Activated T-cell treated with anti-CD3 and anti-CD28 coated beads for 48 hours (primary cell): ENCODE measurements around the gene CYSLTR2.
"Not testable (repeated sequence)": the region's sequence is repeated elsewhere in the genome, so short reads cannot be mapped to it uniquely, and the experiment has no call there.

Experiments
- DNase-seq: peaks from one replicate; pipeline ENCODE4 v3.0.0-alpha.2; 2020; ENCODE audit warnings: low read depth

Gene CYSLTR2

DNA sequence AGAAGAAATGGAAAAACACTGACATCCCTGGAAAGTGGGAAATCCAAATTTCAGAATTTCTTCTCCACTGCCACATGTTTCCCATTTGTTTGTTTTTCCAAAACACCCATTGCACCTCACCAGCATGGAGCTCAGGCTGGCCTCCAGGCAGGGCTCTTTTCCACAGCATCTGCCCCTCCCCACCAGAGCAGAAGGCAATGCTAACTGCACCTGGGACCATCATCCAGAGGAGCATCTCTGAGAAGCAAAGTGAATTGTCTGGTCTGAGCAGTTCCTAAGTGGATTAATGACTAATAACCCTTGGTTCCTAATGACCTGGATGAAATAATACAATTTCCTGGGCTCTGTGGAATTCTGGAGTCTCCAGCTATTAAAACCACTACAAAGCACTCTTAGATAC, 8.8 kb upstream of the CYSLTR2 start:
- DNase-seq: no peak

DNA sequence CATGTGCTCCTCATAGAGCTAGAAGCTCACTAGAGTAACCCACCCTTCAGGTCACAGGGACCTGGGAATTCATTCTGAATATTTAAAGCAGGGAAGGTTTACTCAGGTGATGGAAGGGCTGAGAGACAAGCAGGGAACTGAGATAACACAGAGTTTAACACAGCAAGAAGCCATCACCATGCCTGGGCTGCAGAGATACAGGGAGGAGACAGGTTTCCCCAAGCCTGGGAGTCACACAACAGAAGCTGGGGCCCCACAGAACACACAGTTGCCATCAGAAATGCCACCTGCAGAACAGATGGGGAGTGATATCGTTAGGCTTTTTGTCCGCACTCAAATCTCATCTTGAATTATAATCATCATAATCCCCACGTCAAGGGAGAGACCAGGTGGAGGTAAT, 7.9 kb upstream of the CYSLTR2 start:
- DNase-seq: no peak

DNA sequence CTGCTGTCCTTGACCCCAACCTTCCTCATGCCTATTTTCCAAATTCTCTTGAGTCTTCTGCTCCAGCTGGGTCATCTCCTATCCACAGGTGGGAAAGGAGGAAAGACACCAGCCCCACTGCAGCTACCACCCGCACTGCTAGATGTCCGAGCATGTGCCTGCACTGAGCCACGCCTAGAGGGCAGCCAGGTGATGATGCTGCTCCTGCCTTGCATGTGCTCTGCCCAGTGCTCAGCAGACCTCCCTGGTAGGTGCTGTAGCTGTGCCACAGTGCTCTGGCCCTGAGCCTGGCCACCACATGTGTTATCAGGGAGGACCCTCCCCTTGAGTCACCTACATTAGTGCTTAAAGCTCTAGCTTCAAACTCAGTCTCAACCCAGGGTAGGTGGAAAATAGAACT, 6.9 kb upstream of the CYSLTR2 start:
- no peak for DNase-seq

DNA sequence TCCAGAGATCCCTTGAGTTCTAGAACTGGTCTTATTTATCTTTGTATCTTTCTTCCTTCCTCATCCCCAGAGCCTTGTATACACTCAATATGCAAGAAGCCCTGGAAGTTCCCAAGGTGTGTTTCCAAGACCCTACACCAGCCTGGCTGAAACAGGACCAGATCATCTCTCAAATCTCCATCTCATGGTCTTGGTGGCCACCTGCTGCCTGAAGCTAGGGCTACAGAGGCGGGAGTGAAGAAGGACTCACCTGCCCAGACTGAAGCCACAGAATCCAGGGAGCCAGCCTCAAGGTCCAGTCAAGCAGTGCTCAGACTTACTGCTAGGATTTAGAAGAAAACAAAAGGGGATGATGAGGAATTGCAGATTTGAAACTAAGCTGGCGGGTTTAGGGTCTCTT, 6.1 kb upstream of the CYSLTR2 start:
- DNase-seq: no peak

DNA sequence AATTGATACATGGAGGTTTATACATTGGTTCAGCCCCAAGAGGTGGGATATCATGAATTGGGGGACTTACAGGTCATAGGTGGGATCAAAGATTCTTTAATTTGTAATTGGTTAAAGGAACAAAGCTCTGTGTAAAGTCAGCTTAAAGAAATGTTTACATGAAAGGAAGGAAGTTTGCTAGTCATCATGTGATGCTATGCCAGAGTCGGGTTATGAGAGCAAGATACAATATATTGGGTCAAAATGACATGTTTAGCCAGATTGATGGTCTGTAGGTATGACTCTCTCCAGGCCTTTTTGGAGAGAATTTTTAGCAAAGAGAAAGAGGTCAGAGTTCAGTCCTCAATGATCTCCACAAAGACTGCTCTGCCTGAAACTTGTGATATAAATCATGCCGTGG, 5.3 kb upstream of the CYSLTR2 start:
- no peak for DNase-seq

DNA sequence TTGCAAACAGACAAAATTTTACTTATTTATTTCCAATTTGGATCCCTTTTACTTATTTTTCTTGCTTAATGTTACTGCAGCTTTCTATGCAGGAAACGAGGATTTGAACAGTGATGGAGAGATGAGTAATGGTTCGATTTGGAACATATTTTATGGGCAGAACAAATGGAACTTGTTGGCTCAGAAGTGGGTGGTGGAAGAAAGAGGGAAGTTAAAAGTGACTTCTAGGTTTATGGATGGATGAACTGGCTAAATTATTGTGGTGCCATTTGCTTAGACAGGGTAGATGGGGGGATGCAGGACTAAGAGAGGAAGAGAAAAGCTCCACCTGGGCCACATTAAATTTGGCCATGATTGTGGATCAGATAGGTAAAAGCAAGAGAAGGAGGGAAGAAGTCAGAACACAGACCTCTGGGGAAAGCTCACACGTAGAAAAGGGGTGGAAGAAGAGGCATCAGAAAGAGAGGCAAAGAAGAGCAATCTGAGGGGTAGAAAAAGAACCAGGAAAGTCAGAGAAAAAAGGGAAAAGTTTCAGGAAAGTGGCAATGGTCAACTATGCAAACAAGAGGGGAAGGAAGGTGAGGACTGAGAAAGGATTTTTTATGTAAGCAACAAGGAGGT, 768 bp upstream of the CYSLTR2 start:
- no peak for DNase-seq

DNA sequence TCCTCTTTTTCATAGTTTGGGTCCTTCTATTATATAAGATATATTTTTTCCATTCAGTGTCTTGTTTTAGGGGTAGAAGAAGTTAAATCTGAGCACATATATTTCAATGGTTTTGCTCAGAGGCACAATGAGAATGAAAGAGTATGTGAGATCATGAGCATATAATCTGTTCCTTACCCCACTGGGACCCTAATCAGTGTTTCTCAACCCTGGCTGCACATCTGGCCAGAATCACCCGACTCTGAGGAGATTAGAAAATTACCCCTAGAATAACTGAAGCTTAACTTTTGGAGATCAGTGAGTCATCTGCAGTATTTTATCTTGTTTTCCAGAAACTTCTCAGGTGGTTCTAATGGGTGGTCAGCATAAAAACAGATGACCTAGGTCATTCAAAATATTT, 782 bp downstream of the CYSLTR2 start:
- DNase-seq: no peak

DNA sequence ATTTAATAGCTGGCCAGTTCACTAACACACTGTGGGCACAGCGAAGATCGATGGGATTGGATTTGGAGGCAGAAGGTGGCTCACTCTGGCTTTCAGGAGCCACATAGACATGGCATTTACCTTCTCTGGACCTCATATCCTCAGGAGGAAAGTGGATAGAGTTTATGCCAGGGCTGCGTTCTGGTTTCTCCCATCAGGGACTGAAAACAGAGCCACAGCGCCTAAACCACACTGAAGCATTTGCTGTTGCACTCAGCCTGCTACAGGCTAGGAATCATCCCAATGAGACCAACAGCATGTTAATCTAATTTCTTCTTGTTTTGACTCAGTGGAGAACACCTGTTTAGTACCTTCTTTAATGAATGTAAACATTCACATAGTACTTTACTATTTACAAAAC, 1.6 kb downstream of the CYSLTR2 start:
- DNase-seq: no peak

DNA sequence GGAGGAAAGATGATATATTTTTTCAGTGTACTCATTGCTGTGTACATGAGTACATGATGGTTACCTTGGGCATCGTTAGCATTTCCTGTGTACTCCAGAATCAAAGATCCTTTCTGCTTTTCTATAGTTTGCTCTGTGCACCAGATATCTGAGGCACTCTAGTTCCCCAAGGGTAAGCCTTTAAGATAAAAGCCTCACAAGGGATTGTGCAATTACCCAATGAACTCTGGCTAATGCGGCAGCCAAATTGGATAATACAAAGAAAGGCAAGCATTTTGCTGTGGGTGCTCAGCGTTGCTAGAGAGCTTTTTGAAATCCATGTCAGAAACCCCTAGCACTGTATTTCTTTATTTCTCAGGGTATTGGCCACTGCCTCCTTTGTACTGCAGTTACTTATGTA, 2.9 kb downstream of the CYSLTR2 start:
- no peak for DNase-seq

DNA sequence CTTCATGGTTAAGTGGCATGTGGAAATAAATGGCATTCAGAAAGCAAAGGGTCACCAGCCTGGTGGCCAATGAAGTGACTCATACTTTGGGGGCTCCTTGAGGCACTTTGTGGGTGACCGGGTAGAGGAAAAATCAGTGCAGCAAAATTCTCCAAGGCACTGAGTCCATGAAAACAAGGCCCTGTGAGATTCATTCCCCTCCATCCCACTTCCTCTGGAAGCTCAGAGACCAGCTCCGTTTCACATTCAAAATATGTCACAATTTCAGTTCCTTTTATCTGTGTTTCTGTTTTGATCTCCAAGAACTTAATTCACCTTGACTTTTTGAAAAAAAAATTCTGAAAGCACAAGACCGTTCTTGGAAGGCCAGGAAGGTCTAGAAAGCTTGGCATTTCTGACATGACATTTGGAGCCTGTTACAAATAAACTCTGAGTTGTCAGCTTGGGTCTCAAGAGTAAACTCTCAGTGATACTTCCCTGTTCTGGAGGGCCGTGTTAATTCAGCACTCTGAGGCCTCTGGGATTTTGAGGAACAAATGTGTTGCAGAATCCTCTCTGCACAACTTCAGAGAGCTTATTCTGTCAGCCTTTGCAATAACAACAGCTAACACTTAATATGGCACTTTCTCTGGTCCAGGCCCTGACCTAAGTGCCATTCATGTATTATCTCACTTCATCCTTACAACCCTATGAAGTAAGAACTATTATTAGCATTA, 6.8 kb downstream of the CYSLTR2 start:
- no peak for DNase-seq

DNA sequence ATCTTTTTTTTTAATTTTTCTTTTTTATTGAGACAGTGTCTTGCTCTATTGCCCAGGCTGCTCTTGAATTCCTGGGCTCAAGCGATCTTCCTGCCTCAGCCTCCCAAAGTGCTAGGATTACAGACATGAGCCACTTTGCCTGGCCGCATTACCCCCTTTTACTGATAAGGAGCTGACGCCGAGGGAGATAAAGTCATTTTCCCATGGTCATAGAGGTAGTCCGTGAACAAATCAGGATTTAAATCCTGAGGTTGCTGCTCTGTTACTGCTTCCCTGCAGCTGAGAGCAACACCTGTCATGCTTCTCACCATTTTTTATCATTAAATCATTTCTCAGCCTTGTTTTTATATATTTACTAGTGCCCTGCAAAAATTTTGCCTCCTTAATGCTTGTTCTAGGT, 7.4 kb downstream of the CYSLTR2 start:
- DNase-seq: no peak

DNA sequence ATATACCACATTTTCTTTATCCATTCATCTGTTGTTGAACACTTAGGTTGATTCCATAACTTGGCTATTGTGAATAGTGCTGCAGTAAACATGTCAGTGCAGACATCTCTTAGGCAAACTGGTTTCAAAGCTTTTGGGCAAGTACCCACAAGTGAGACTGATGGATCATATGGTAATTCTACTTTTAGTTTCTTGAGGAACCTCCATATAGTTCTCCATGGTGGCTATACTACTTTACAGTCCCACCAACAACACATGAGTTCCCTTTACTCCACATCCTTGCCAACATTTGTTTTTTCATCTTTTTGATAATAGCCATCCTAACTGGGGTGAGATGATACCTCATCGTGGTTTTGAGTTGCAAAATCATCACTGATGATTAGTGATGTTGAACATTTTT, 8.5 kb downstream of the CYSLTR2 start:
- DNase-seq: no peak

DNA sequence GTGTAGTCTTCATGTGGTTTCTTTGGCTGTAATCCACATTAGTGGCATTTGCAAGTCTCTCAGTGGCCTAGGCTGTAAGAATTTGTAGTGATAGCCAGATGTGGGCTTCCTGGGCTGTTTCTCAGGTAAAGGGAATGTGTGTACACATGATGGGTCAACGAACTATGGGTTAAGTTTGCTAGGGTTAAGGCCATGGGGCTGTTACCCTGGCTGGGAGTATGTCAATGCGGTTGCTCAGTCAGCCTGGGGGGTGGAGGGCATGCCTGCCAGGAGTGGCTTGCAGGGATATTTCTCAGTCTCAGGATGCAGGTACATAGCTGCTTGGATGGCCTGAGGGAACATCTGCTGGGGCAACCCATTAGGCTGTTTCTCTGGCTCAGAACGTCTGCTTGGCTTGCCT, 13.4 kb downstream of the CYSLTR2 start:
- DNase-seq: no peak

DNA sequence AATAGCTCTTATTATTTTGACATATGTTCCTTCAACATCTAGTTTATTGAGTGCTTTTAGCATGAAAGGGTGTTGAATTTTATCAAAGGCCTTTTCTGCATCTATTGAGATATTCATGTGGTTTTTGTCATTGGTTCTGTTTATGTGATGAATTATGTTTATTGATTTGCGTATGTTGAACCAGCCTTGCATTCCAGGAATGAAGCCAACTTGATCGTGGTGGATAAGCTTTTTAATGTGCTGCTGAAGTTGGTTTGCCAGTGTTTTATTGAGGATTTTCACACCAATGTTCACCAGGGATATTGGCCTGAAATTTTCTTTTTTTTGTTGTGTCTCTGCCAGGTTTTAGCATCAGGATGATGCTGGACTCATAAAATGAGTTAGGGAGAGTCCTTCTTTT, 17.7 kb downstream of the CYSLTR2 start:
- not testable (repeated sequence) for DNase-seq

DNA sequence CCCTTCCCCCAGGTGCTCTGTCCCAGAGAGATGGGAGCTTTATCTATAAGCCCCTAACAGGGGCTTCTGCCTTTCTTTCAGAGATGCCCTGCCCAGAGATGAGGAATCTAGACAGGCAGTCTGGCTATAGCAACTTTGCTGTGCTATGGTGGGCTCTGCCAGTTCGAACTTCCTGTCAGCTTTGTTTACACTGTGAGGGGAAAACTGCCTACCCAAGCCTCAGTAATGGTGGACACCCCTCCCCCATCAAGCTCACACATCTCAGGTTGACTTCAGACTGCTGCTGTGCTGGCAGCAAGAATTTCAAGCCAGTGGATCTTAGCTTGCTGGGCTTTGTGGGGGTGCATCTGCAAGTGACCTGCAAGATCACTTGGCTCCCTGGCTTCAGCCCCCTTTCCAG, 21.5 kb downstream of the CYSLTR2 start:
- DNase-seq: no peak

DNA sequence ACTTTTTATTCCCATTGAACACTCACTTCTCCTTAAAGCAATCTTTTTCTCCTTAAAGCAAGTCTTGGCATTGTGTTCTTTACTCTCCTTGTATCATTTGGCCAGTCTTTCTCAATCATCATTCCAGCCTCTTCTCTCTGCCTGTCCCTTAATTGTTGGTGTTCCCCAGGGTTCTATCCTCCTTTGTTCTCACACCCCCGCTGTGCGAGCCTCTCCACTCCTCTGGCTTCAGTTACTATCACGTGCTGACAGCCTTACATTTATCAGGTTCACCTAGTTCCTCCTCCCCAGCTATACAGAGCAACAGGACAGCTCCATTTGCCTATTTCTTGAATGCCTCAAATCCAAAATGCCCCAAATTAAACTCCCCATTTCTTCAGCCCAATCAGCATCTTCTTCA, 24.6 kb downstream of the CYSLTR2 start:
- DNase-seq: no peak

DNA sequence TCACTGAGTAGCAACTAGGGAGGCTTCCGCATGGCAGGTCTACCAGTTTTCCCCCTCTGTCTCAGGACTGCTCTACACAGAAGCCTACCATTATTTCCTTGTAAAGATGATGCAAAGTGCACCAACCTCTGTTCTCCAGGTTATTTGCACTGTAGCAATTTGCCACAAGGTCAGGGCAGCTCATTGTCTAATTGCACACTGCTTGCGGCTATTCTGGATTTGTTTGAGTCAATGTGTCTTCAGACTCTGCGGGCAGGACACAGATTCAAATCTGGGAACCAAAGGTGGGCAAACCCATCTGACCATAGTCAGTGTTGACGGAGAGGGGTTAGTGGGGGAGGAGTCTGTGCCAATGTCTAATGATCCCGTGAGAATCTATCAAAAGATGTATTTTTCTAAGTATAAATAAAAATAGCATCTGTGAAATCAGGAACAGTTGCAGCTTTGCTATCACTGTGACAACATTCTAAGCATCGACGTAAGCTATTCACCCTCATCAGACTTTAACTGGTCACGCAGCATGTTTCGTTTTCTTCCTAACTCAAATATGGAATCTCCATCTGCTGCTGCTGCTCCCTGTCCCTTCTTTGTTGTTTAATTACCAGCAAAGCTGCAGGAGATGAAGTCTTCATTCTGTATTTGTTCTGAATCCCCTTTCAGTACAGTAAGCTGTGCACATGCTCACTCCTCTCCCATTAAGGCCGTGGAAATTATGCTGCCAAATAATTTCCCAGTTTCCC, 26.4 kb downstream of the CYSLTR2 start:
- no peak for DNase-seq

DNA sequence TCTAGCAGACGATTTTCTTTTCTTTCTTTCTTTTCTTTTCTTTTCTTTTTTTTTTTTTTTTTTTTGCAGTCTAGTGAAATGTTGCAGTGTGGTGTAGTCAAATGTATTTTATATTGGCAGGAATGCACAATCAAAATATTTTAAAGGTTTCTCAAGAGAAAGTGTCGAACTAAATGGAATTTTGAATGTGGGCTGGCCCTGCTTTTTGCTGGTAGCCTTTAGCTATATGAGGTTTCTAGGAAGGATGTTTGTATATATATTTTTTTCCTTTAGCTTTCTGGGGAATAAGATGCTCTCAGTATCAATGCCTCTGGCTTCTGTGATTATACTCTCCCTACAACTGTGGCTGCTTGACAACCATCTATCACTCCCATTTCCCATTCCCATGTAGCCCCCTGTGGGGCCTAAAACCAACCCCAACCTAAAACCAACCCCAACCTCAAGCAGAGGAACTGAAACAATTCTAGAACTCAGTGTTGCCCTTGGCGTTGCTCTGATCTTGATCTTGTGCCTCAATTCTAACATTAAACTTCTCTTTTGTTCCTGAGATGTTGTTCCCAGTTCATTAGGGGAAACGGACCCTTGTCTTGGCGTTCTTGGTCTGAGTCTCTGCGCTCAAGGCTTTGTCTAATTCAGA, 27.1 kb downstream of the CYSLTR2 start:
- no peak for DNase-seq

DNA sequence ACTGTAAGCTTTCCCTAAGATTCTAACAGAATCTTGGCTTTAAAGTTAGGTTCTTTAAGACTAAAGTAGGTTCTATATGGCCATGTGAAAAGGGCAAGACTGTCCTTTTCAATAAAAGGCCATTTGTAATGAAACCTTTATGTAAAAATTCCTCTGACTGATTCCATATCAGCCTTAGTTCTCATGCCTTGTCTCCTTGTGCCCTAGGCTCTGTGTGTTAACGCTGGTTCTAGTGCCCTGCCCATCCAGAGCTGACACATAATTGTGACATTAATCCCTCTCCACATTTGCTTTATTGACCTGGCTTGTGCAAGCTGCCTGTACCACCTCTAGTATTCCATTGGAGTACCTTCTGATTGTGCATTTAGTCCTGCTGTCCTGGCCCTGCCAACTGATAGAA, 28.2 kb downstream of the CYSLTR2 start:
- no peak for DNase-seq

DNA sequence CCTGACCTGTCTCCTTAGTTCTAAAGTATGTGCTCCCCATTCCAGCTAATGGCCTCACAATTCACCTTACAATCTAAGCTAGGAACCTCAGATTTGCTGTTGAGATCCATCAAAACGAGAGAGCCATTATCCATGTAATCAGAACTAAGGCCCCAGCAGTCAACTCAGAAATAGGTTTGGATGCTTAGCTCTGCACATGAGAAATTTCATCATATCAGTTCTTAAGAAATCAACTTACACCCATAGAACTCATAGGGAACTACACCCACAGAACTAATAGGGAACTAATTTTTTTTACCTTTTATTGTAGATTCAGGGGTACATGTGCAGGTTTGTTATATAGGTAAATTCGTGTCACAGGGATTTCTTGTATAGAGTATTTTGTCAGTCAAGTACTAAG, 28.7 kb downstream of the CYSLTR2 start:
- DNase-seq: no peak

DNA sequence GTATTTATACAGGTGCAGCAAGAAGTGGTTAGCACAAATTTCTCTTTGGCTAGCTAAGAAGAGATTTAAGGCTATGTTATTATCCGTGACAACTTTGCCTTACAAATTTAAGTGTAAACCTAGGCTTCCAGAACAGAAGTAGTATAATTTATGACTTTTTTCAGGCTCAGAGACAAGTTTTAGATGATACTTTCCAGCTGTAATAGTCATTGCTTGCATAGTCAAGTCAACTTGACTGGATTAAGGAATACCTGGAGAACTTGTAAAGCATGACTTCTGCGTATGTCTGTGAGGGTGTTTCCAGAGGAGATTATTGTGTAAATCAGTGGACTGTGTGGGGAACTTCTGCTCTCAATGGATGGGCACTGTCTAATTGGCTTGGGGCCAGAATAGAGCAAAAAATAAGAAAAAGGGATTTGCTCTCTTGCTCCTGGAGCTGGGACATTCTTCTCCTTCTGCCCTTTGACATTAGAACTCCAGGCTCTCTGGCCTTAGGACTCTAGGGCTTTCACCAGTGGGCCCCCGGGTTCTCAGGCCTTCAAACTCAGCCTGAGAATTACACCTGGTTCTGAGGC, 33.0 kb downstream of the CYSLTR2 start:
- no peak for DNase-seq

DNA sequence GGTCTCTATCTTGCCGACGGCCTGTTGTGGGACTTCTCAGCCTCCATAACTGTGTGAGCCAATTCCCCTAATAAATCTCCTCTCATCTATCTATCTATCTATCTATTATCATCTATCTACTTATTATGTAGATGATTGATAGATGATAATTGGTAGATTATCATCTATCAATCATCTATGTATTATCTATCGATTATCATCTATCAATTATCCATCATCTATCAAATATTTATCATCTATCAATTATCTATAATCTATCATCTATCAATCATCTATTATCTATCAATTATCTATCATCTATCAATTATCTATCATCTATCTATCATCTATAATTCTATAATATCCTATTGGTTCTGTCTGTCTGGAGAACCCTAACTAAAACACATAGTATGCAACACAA, 33.5 kb downstream of the CYSLTR2 start:
- no peak for DNase-seq

DNA sequence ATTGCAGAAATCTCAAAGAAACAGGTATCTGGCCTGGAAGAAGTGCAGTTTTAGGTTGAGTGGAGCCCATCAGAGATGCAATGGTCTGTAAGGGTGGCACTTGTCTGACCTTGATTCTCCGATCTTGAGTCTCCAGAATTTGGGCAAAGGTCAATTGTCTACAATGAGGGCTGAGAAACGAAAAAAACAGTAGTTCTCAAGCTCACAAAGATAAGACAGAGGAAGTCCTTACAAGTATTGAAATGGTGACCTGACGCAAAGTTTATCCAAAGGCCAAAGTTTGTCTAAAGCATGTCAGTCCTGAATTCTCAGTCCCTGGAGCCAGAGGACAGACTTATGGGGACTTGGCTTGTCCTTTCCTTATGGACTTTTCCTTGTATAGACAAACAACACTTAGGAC, 40.3 kb downstream of the CYSLTR2 start:
- DNase-seq: no peak
